Stimulated activated CD8-positive, alpha-beta memory T cell treated with anti-CD3 and anti-CD28 coated beads, Interleukin-7, amount 100 ng/mL, for 4 hours (primary cell): Measurements from ENCODE around the gene MCCC1.
"Not testable (repeated sequence)": the region's sequence is repeated elsewhere in the genome, so short reads cannot be mapped to it uniquely, and the experiment has no call there.

ENCODE experiments used
- DNase-seq, 2 donors: peaks; one replicate each; pipeline ENCODE4 v3.0.0-alpha.2; 2020; ENCODE audit warnings: low read depth in 2 of 2

MCCC1 gene

DNA sequence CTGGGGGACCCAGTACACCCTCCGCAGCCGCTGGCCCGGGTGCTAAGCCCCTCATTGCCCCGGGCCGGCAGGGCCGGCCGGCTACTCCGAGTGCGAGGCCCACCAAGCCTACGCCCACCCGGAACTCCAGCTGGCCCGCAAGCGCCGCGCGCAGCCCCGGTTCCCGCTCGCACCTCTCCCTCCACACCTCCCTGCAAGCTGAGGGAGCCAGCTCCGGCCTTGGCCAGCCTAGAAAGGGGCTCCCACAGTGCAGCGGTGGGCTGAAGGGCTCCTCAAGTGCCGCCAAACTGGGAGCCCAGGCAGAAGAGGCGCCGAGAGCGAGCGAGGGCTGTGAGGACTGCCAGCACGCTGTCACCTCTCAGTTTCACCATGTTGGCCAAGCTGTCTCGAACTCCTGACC lies 4.7 kb upstream of the MCCC1 start:
- DNase-seq: not testable (repeated sequence)

DNA sequence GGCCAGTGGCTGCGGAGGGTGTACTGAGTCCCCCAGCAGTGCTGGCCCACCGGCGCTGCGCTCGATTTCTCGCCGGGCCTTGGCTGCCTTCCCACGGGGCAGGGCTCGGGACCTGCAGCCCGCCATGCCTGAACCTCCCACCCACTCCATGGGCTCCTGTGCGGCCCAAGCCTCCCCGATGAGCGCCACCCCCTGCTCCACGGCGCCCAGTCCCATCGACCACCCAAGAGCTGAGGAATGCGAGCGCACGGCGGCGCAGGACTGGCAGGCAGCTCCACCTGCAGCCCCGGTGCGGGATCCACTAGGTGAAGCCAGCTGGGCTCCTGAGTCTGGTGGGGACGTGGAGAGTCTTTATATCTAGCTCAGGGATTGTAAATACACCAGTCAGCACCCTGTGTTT lies 1.7 kb upstream of the MCCC1 start:
- not testable (repeated sequence) for DNase-seq

DNA sequence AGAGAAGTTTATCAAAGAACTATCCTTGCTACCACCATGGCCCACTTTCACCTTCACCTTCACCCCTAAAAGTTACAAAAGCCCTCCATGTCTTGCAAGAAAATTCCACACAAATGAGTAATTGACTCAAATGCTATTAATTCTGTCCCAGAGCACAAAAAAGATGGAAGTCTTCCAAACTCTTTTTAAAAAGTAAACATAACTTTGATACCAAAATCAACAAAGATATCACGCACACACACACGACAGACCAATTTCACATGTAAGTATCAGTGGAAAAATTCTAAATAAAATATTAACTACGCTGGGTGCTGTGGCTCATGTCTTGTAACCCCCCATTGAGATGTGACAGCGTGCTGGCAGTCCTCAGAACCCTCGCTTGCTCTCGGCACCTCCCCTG lies 1.1 kb upstream of the MCCC1 start:
- no peak for DNase-seq

DNA sequence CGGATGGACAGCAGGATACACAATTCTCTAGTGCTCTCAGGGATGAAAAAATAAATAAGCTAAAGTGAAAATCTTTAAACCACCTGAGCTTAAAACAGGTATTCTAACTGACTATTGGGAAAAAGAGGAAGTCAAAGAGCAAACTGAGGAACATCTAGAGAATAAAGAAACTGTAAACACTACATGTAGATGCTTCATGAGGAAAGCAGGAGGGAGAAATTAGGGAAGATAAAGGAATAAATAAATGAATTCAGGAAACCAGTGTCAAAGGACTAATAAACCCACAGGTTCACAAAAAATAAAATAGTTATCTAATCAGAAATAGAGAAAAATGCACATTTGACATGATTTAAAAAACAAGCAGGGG lies 525 bp upstream of the MCCC1 start:
- no peak for DNase-seq

DNA sequence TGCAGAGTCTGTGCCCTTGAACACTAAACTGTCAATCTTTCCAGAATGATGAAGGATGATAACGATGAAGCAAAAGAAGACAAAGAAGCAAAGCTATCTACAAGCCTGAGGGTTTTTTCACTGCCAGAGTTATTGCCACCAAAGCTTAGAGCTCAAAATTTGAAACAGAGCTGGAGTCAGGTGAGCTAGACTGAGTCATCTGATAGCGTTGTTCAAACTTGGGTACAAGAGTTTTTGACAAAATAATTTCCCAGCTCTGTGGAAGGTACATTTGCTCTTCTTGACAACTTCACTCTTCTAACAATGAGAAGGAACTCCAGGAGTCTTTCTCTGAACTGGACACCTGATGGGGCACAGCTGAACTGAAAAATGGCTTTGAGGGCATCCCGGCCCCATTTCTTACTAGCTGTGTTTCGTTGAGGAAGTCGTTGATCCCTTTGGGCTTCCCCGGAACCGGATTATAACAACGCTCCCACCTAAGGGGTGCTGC lies 715 bp downstream of the MCCC1 start:
- no peak for DNase-seq

DNA sequence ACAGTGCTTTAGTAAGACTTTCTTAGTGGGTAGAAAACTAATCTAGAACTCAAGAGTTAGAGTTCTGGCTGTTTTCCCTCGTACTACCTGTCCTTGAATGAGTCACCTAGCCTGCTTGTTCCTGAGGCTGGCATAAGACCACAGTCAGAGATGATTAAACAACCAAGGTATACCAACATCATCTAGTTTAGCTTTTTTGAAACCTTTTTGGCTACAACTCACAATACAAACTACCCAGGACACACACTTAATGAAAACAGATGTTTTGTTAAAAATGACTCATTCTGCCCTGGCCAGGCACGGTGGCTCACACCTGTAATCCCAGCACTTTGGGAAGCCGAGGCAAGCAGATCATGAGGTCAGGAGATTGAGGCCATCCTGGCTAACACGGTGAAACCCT lies 4.6 kb downstream of the MCCC1 start:
- no peak for DNase-seq

DNA sequence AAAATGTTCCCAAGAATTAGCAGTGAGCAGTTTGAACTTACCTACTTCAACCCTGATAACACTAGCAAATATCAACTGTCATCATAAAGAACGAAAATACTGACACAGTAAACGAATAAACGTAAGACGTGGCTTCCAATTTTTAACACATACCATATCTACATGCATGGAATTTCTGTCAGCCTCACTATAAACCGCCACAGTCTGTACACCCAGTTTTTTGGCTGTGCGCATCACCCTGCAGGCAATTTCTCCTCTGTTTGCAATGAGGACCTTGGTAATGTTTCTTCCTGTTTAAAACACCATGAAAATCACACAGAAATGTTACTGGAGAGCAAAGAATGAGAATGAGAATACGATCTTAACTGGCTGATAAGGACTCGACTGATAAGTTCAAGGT lies 7.0 kb downstream of the MCCC1 start:
- DNase-seq: no peak

DNA sequence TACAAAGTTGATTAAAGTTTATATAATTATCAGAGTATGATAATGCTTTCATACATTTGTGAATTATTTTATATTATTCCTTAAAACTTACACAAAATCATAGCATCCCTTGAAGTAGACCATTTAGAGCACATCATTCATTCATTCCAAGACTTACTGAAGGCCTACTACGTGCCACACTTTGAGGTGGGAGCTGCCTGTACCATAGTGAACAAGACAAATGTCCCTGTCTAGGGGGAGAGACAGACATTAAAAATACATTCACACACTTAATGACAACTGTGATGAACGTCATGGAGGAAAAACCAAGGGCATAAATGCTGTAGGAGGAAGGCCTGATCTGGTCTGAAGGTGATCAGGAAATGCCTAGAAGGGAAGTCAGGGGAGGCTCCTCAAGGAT lies 12.1 kb downstream of the MCCC1 start:
- no peak for DNase-seq

DNA sequence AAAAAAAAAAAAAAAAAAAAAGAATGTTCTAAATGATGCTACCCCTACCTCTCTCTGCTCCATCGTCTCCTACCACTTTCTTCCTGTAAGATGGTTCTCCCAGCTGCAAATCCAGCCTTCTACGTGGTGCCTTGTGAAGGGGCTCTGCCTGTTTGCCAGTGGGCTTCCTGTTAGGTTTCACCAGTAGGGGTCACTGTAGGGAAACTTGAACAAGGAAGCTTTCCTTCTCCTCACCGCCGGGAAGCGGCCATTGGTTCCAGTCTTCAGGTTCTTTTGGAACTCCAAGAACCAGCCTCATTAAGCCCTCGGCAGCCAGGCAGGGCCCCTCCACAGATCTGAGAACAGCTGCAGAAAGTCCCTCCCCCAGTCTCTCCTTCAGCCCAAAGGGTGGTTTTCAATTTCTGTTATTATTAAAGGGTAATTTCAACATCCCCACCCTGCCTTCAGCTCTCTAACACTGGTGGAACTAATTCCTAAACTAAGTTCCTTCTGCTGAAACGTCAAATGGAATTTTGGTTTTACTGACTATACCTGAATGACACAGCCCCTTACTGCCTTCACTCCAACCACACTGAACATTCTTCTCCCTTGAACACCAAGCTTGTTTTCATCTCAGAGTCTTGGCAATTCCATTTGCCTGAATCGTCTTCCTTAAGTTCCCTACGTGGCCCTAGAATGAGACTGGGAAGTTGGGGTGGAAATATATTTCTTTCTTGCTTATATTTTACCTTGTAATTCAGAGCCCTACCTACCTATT lies 13.5 kb downstream of the MCCC1 start:
- DNase-seq: no peak

DNA sequence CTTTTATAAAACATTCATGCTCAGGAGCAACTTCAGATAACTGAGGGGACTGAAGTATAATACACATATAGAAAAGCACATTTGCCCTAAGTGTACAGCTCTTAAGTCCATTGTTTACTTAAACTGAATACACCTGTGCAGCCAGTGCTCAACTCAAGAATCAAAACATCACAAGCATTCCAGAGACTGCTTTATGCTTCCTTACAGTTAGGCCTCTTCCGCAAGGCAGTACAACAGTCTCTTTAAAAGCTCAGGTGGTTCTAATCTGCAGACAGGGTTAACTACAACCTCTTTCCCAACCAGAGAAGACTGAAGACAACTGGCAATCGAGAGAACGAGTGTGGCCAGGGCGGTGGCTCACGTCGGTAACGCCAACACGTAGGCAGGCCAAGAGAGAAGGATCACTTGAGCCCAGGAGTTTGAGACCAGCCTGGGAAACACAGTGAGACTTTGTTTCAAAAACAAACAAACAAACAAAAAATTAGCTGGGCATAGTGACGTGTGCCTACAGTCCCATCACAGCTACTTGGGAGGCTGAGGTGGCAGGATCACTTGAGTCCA lies 16.9 kb downstream of the MCCC1 start:
- no peak for DNase-seq

DNA sequence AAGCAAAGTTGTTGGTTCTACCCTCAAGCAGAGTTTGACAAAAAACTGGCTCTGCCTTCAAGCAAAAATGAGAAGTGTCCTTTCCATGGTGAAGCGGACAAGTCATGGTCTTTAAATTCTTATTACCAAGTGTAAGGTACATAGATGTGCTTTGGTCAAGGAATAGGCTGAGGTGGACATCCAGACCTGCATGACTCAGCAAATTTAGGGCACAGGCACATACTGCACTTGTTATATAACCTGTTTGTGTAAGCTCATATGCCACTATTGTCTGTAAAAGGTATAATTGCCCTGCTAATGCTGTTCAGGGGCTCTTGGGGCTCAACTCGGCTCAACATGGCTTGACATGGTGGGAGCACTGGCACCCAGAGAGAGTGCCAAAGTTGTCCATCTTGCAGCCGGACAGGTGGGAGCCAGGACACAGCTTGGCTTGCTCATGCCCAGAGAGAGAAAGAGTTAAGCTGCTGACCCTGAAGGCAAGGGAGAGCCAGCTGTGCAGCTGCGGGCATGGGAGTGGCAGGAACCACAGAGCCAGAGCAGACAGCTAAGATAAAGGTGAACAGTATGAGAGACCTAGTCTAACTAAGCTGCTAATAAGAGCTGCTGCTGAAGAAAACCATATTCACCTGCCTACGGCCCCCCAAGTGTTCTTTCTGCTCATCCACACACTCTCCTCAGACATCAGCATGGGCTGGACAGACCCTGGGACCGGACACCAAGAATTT lies 17.7 kb downstream of the MCCC1 start:
- no peak for DNase-seq

DNA sequence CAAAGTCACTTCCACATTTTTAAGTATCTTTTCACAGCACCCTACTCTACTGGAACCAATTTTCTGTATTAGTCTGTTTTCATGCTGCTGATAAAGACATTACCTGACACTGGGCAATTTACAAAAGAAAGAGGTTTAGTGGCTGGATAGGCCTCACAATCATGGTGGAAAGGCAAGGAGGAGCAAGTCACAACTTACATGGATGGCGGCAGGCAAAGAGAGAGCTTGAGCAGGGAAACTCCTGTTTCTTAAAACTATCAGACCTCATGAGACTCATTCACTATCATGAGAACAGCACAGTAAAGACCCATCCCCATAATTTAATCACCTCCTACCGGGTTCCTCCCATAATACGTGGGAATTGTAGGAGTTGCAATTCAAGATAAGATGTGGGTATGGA lies 18.7 kb downstream of the MCCC1 start:
- no peak for DNase-seq

DNA sequence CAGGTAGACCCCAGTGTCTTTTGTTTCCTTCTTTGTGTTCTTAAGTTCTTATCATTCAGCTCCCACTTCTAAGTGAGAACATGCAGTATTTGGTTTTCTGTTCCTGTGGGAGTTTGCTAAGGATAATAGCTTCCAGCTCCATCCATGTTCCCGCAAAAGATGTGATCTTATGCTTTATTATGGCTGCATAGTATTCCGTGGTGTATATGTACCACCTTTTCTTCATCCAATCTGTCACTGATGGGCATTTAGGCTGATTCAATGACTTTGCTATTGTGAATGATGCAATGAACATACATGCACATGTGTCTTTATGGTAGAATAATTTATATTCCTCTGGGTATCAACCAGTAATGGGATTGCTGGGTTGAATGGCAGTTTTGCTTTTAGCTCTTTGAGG lies 24.4 kb downstream of the MCCC1 start:
- DNase-seq: no peak

DNA sequence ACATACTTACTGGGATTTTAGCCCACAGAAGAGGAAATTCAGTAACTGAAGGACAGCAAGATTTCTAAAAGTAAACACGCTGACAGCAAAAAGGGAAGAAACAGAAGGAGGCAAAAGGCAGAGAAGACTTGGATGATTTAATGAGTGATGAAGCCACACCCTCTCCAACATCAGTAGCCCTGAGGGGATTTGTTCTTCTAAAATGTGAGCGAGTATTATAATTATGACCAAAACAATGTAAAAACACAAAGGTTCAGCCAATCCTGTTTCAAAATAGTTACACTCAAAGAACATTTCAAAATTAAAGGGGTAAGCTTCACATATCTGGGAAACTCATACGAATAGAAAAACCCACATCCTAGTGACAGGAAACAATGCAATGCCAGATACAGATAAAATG lies 25.0 kb downstream of the MCCC1 start:
- no peak for DNase-seq

DNA sequence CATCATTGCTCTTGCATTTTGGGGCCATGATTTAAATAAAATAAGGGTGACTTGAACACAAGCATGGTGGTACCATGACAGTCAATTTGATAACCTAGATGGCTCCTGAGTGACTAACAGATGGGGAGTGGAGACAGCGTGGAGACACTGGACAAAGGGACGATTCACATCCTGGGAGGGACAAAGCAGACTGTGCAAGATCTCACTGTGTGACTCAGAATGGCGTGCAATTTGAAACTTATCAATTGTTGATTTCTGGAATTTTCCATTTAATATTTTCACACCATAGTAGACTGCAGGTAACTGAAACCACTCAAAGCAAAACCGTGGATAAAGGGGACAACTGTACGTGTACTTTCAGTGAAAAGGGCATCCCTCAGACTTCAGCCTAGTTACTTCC lies 25.5 kb downstream of the MCCC1 start:
- no peak for DNase-seq

DNA sequence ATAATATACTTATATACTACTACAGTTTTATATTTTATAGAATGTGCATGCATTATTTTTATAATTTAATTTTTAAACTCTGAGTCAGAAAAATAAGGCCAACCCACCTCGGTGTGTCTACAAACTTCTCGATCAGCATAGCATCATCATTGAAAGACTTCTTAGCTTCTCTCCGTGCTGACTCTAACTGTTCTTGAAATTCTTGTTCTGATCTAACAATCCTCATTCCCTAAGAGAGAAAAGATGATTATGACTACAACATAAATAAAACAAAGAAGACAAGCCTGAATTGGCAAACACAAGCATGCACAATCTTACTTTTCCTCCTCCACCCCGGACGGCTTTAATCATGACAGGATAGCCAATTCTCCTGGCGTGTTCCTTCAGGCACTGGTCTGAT lies 28.4 kb downstream of the MCCC1 start:
- DNase-seq: no peak

DNA sequence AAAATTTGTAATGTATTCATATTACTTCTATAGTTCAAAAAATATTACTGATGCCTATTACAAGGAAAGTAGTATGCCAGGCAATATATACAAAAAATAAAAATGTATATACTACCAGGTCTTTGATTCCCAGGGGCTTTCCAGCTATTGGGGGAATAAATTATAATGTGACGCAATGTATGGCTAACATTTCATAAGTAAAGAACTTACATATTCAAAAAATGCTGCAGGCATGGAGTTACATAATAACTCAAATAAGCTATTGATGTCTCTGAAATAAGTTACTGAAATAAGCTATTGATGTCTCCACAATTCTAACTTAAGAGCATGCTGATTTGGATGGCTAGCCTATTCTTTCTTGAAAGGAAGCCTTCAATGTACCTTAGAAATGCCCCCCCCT lies 30.2 kb downstream of the MCCC1 start:
- DNase-seq: no peak

DNA sequence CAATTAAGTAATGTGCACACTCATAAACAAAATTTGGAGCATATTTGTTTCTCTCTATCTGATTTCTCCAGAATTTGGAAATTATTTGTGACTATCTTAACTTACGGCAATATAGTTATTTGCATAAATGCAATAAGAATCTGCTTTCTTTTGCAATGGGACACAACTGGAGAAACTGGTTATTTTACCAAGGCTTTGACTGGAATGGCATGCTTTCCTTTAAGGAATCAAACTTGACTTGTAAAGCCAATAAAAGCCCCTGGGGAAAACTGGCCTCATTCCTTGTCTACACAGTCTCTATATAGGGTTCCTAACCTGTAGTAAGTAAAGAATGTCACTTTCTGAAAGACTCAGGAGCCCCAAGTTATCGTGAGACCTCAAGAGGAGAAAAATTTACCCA lies 32.4 kb downstream of the MCCC1 start:
- not testable (repeated sequence) for DNase-seq

DNA sequence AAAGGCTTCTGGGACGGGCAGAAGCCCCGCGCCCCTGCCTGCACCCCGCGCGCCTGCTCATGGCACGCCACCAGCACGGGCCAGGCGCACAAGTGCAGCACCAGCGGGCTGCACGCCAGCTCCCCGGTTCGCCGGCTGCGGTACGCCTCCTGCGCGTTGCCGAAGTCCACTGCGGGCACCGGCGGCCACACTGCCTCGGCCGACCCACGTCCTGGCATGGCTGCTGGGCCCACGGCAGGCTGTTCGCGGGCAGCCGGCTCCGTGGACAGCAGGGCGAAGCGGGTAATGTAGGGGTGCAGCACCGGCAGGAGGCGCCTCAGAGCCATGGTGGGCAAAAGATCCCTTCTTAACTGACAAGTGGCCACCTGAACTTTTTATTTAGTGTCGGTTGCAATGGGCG lies 34.8 kb downstream of the MCCC1 start:
- DNase-seq: no peak

DNA sequence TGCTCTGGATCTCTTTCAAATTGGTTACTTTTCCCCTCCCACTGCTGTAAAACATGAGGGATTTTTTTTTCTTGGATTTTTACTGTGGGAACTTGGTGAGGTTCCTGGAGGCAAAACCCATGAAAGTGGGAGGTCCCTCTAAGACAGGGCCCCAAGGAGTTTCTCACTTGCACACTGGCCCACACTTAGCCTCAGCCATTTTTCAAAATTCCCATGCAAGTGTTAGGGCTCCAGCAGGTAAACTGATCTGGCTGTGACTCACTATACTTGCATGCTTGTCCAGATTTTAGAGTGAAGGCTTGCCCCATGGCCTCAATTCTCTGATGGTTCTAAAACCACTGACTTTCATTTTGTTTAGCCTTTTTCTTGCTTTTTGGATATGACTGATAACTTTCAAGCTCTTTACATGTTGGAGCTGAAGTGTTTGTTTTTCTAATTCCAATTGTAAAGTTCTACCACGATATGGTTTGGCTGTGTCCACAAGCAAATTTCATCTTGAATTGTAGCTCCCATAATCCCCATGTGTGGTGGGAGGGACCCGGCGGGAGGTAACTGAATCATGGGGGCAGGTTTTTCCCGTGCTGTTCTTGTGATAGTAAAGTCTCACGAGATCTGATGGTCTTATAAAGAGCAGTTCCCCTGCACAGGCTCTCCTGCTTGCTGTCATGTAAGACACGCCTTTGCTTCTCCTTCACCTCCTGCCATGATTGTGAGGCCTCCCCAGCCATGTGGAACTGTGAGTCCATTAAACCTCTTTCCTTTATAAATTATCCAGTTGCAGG lies 37.7 kb downstream of the MCCC1 start:
- no peak for DNase-seq

DNA sequence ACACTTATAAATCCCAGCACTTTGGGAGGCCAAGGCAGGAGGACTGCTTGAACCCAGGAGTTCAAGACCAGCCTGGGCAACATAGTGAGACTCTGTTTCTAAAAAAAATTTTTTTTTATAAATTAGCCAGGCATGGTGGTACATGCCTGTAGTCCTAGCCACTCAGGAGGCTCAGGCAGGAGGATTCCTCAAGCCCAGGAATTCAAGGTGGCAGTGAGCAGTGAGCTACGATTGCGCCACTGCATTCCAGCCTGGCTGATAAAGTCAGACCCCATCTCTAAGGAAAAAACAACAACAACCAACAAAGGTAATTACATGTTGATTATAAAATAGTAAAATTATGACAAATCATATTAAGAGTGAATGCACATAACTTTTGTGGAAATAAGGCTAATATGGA lies 40.9 kb downstream of the MCCC1 start:
- DNase-seq: no peak

DNA sequence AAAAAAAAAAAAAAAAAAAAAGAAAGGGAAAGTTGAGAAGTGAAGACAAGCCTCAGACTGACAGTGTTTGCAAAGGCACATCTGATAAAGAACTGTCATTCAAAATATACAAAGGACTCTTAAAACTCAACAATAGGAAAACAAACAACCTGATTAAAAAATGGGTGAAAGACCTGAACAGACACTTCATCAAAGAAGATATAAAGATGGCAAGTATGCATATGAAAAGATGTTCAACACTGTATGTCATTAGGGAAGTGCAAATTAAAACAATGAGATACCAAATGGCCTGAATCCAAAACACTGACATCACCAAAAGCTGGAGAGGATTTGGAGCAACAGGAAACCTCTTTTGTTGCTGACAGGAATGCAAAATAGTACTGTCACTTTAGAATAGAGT lies 48.6 kb downstream of the MCCC1 start:
- DNase-seq: no peak
